ENCODE measurements around the gene AKT1S1.

- TF ChIP-seq EZH2 (IDR thresholded peaks at IDR 0.05; ENCODE audit: insufficient read depth, low read length) (no peak), CTCF (IDR thresholded peaks at IDR 0.05; ENCODE audit: insufficient read depth, low read depth, low read length) (no peak)
Observed at GRCh38 chr19:49892716-49893115, 15.6 kb upstream of the AKT1S1 start.
